ENCODE results near the gene BNIP1.

The BNIP1 gene

GRCh38 chr5:173172166-173172565 is 27.8 kb downstream of the BNIP1 start:
- DNase-seq: no peak

- no peak for DNase-seq
These were observed 31.2 kb downstream of the BNIP1 start for GRCh38 chr5:173175523-173175922.

GRCh38 chr5:173178369-173178910 is 34.1 kb downstream of the BNIP1 start:
- no peak for DNase-seq

GRCh38 chr5:173180331-173180730 is 36.0 kb downstream of the BNIP1 start:
- no peak for DNase-seq

GRCh38 chr5:173187054-173187743 is 42.9 kb downstream of the BNIP1 start:
- no peak for DNase-seq

GRCh38 chr5:173188280-173188679 is 43.9 kb downstream of the BNIP1 start:
- DNase-seq: no peak

GRCh38 chr5:173191015-173191414 is 46.7 kb downstream of the BNIP1 start:
- DNase-seq: no peak

- DNase-seq: no peak
These were observed 47.2 kb downstream of the BNIP1 start for GRCh38 chr5:173191561-173191960.

- DNase-seq: no peak
These were observed 48.2 kb downstream of the BNIP1 start for GRCh38 chr5:173192561-173192960.

GRCh38 chr5:173196133-173196952 is 52.0 kb downstream of the BNIP1 start:
- no peak for DNase-seq

- DNase-seq: no peak
These were observed 53.1 kb downstream of the BNIP1 start for GRCh38 chr5:173197375-173197891.

GRCh38 chr5:173198049-173198448 is 53.7 kb downstream of the BNIP1 start:
- no peak for DNase-seq

GRCh38 chr5:173200356-173200755 is 56.0 kb downstream of the BNIP1 start:
- DNase-seq: no peak

GRCh38 chr5:173201636-173202265 is 57.4 kb downstream of the BNIP1 start:
- no peak for DNase-seq

- peak; percentile 2 for DNase-seq
These were observed 58.0 kb downstream of the BNIP1 start for GRCh38 chr5:173202266-173202875.

- DNase-seq: no peak
These were observed 60.1 kb downstream of the BNIP1 start for GRCh38 chr5:173204185-173204979.

- no peak for DNase-seq
These were observed 61.6 kb downstream of the BNIP1 start for GRCh38 chr5:173205916-173206315.

GRCh38 chr5:173208296-173208695 is 64.0 kb downstream of the BNIP1 start:
- DNase-seq: no peak

GRCh38 chr5:173210877-173211276 is 66.5 kb downstream of the BNIP1 start:
- no peak for DNase-seq

GRCh38 chr5:173211284-173211683 is 67.0 kb downstream of the BNIP1 start:
- DNase-seq: no peak

GRCh38 chr5:173213236-173213933 is 69.1 kb downstream of the BNIP1 start:
- no peak for DNase-seq

Data from NCI-H526 treated with DMSO at 0.1 percent for 48 hours (cell line).